H1 (cell line): Measurements from ENCODE around the gene PRR7. TPM values are rescaled to one million over a fixed set of nuclear protein-coding genes. Genes with fewer than 3 reads are reported as not detected.

Experiments
- CTCF ChIA-PET: fragments of 300-600 bp; sonication (Branson Sonifier 250); formaldehyde crosslinking; loops from one replicate; lab custom pipeline; 2021; ENCODE audit not compliant: partially characterized antibody; lab: Charles Lee
- POLR2A ChIA-PET: fragments of 300-600 bp; sonication (Branson Sonifier 250); formaldehyde crosslinking; loops from one replicate; lab custom pipeline; 2021; ENCODE audit warnings: inconsistent platforms; ENCODE audit not compliant: partially characterized antibody; lab: Charles Lee
- DNase-seq, 2 experiments: peaks; one replicate each; pipeline versions ENCODE4 v3.0.0 to v3.0.0-alpha.2; 2010 to 2022; ENCODE audit warnings: low spot score in 2 of 2, low read depth in 1 of 2, mixed read lengths in 1 of 2
- FAIRE-seq: peaks from 2 replicates; lab custom pipeline; 2011; peaks lifted over from hg19 to GRCh38; lab: Jason Lieb, UNC
- H2AFZ ChIP-seq: 2 replicates; pipeline ENCODE4 v1.8.1; 2012; ENCODE audit warnings: low read length, inconsistent platforms
- H2AK5ac ChIP-seq: 2 replicates; pipeline ENCODE4 v1.6.1; 2013; ENCODE audit warnings: low read depth, low read length
- H2BK120ac ChIP-seq: replicated peaks from 2 replicates; pipeline ENCODE3; 2013; ENCODE audit warnings: low read depth, low read length, inconsistent platforms
- H2BK12ac ChIP-seq: 2 replicates; pipeline ENCODE4 v1.6.1; 2013; ENCODE audit warnings: low read depth, low read length
- H2BK15ac ChIP-seq: 2 replicates; pipeline ENCODE4 v1.6.1; 2013; ENCODE audit warnings: low read length
- H2BK20ac ChIP-seq: 2 replicates; pipeline ENCODE4 v1.6.1; 2013; ENCODE audit warnings: low read length
- H2BK5ac ChIP-seq: 2 replicates; pipeline ENCODE4 v1.6.1; 2013; ENCODE audit warnings: low read depth, low read length
- H3K14ac ChIP-seq: 2 replicates; pipeline ENCODE4 v1.6.1; 2013; ENCODE audit warnings: inconsistent platforms; ENCODE audit not compliant: insufficient read length
- H3K18ac ChIP-seq: 2 replicates; pipeline ENCODE4 v1.6.1; 2013; ENCODE audit warnings: low read length; ENCODE audit errors: extremely low read depth
- H3K23ac ChIP-seq: 2 replicates; pipeline ENCODE4 v1.6.1; 2013; ENCODE audit warnings: inconsistent platforms; ENCODE audit not compliant: insufficient read length
- H3K23me2 ChIP-seq: 2 replicates; pipeline ENCODE4 v1.6.1; 2013; ENCODE audit warnings: low read depth, low read length
- H3K27ac ChIP-seq: 2 replicates; pipeline ENCODE4 v1.6.1; 2011; ENCODE audit warnings: low read depth, low read length, inconsistent platforms
- H3K27me3 ChIP-seq, 4 experiments: replicated peaks in 1 of 4; 1 replicate in 1 of 4; 2 replicates in 3 of 4; pipeline versions ENCODE4 v1.6.1 to v1.8.1; 2011 to 2013; ENCODE audit warnings: low read length in 3 of 4, mild to moderate bottlenecking in 3 of 4, inconsistent platforms in 2 of 4, mixed read lengths in 2 of 4, moderate library complexity in 1 of 4; ENCODE audit not compliant: control insufficient read depth in 3 of 4, insufficient read depth in 3 of 4; ENCODE audit errors: extremely low read depth in 1 of 4
- H3K36me3 ChIP-seq, 4 experiments: 2 replicates each; pipeline versions ENCODE4 v1.6.1 to v1.8.1; 2011 to 2013; ENCODE audit warnings: mild to moderate bottlenecking in 4 of 4, low read length in 3 of 4, moderate library complexity in 2 of 4, control low read depth in 1 of 4, inconsistent platforms in 1 of 4; ENCODE audit not compliant: insufficient read depth in 4 of 4, control insufficient read depth in 2 of 4
- H3K4ac ChIP-seq: replicated peaks from 2 replicates; pipeline ENCODE3; 2013; ENCODE audit warnings: low read length, low read depth, mixed read lengths, inconsistent platforms; ENCODE audit not compliant: insufficient read length
- H3K4me1 ChIP-seq, 4 experiments: replicated peaks in 1 of 4; 1 replicate in 1 of 4; 2 replicates in 3 of 4; pipeline versions ENCODE4 v1.6.1 to v1.8.1; 2011 to 2013; ENCODE audit warnings: low read length in 3 of 4, inconsistent platforms in 2 of 4, mixed read lengths in 1 of 4; ENCODE audit not compliant: insufficient read depth in 4 of 4, control insufficient read depth in 3 of 4
- H3K4me2 ChIP-seq, 2 experiments: 2 replicates each; pipeline versions ENCODE4 v1.6.1 to v1.8.1; 2011 to 2013; ENCODE audit warnings: low read depth in 2 of 2, low read length in 2 of 2, control low read depth in 1 of 2, inconsistent platforms in 1 of 2, mild to moderate bottlenecking in 1 of 2; ENCODE audit not compliant: insufficient read depth in 1 of 2
- H3K4me3 ChIP-seq, 4 experiments: fragments of 200-600, 300-600 bp in 1 of 4; sonication (generic), shearing (Covaris generic), sonication (Bioruptor Twin) in 1 of 4; 2 replicates each; pipeline versions ENCODE4 v1.5.1 to v1.8.1; 2011 to 2016; ENCODE audit warnings: low read length in 4 of 4, low read depth in 3 of 4, control low read depth in 2 of 4, inconsistent platforms in 2 of 4, mild to moderate bottlenecking in 2 of 4, mixed read lengths in 1 of 4, moderate library complexity in 1 of 4; ENCODE audit not compliant: insufficient read depth in 2 of 4; ENCODE audit errors: extremely low read depth in 1 of 4
- H3K56ac ChIP-seq: replicated peaks from 2 replicates; pipeline ENCODE3; 2013; ENCODE audit warnings: low read depth, mild to moderate bottlenecking, mixed read lengths, low read length, inconsistent platforms; ENCODE audit not compliant: insufficient read length
- H3K79me1 ChIP-seq: 2 replicates; pipeline ENCODE4 v1.6.1; 2013; ENCODE audit warnings: low read depth, low read length, control low read depth
- H3K79me2 ChIP-seq, 2 experiments: 2 replicates each; pipeline versions ENCODE4 v1.6.1 to v1.8.1; 2012 to 2013; ENCODE audit warnings: low read length in 2 of 2, mild to moderate bottlenecking in 2 of 2, inconsistent platforms in 1 of 2; ENCODE audit not compliant: insufficient read depth in 2 of 2, control insufficient read depth in 1 of 2
- H3K9ac ChIP-seq, 4 experiments: replicated peaks in 1 of 4; 1 replicate in 1 of 4; 2 replicates in 3 of 4; pipeline versions ENCODE4 v1.6.1 to v1.8.1; 2011 to 2013; ENCODE audit warnings: low read depth in 3 of 4, low read length in 3 of 4, control low read depth in 2 of 4, mild to moderate bottlenecking in 2 of 4, moderate library complexity in 2 of 4, inconsistent platforms in 1 of 4; ENCODE audit errors: extremely low read depth in 1 of 4
- H3K9me3 ChIP-seq, 2 experiments: 2 replicates each; pipeline versions ENCODE4 v1.6.1 to v1.8.1; 2012 to 2013; ENCODE audit warnings: mild to moderate bottlenecking in 2 of 2, moderate library complexity in 2 of 2, control low read depth in 1 of 2, inconsistent platforms in 1 of 2, low read depth in 1 of 2, low read length in 1 of 2, mixed read lengths in 1 of 2; ENCODE audit not compliant: insufficient read depth in 2 of 2
- H4K20me1 ChIP-seq, 2 experiments: replicated peaks in 1 of 2; 2 replicates each; pipeline versions ENCODE3 to v1.8.1; 2011 to 2013; ENCODE audit warnings: inconsistent platforms in 2 of 2, low read length in 2 of 2, mild to moderate bottlenecking in 1 of 2; ENCODE audit not compliant: insufficient read depth in 2 of 2, control insufficient read depth in 1 of 2
- H4K5ac ChIP-seq: 2 replicates; pipeline ENCODE4 v1.6.1; 2013; ENCODE audit warnings: low read length, low read depth, mixed read lengths, inconsistent platforms; ENCODE audit not compliant: insufficient read length
- H4K8ac ChIP-seq: 2 replicates; pipeline ENCODE4 v1.8.0; 2013; ENCODE audit warnings: mild to moderate bottlenecking, moderate library complexity, low read length, inconsistent platforms; ENCODE audit not compliant: insufficient read depth; ENCODE audit errors: extremely low read depth
- H4K91ac ChIP-seq: replicated peaks from 2 replicates; pipeline ENCODE3; 2013; ENCODE audit warnings: low read length, mixed read lengths, inconsistent platforms; ENCODE audit not compliant: insufficient read length
- ATF3 ChIP-seq: IDR thresholded peaks from 2 replicates; pipeline ENCODE4 v1.6.1; 2011; ENCODE audit warnings: low read depth, mild to moderate bottlenecking, low read length; ENCODE audit not compliant: insufficient read depth
- CBX5 ChIP-seq: fragments of 300-800, 300-1000 bp; sonication (generic); IDR thresholded peaks from 2 replicates; pipeline ENCODE4 v1.7.1; 2016; ENCODE audit warnings: antibody characterized with exemption, low read length, low read depth
- CREB1 ChIP-seq: IDR thresholded peaks from 2 replicates; pipeline ENCODE4 v1.6.1; 2012; ENCODE audit warnings: inconsistent platforms
- EZH2 ChIP-seq: fragments of 200-600 bp; sonication (generic); IDR thresholded peaks from 2 replicates; pipeline ENCODE4 v1.7.1; 2012; ENCODE audit warnings: low read depth, mild to moderate bottlenecking, moderate library complexity, low read length, inconsistent platforms; ENCODE audit not compliant: severe bottlenecking
- HDAC2 ChIP-seq, 2 experiments: fragments of 300-600 bp in 1 of 2; sonication (generic) in 1 of 2; IDR thresholded peaks; 2 replicates each; pipeline ENCODE4 v1.6.1; 2011 to 2012; ENCODE audit warnings: low read depth in 2 of 2, low read length in 2 of 2, mild to moderate bottlenecking in 2 of 2, moderate library complexity in 2 of 2, borderline replicate concordance in 1 of 2, inconsistent platforms in 1 of 2
- POLR2A ChIP-seq, 2 experiments: IDR thresholded peaks; 1 replicate in 1 of 2; 2 replicates in 1 of 2; pipeline ENCODE4 v1.6.1; 2011; ENCODE audit warnings: low read depth in 2 of 2, low read length in 2 of 2, mild to moderate bottlenecking in 2 of 2; ENCODE audit errors: control extremely low read depth in 1 of 2
- POU5F1 ChIP-seq: IDR thresholded peaks from 2 replicates; pipeline ENCODE4 v1.6.1; 2011; ENCODE audit warnings: low read depth, mild to moderate bottlenecking, low read length, moderate library complexity
- TAF7 ChIP-seq: optimal IDR thresholded peaks from 2 replicates; pipeline ENCODE3; 2011; ENCODE audit warnings: low read depth, mild to moderate bottlenecking, inconsistent platforms, low read length, moderate library complexity, borderline replicate concordance
- YY1 ChIP-seq: IDR thresholded peaks from 2 replicates; pipeline ENCODE4 v1.6.1; 2011; ENCODE audit warnings: low read depth, mild to moderate bottlenecking, low read length
- WGBS, 2 experiments: shearing (Covaris generic) in 1 of 2; methylation state at CpG; one replicate each; pipeline versions ENCODE4 v1.1.6 to v1.1.7; 2013 to 2015; ENCODE audit warnings: low lambda C conversion rate in 2 of 2, mixed read lengths in 2 of 2, inconsistent platforms in 1 of 2, low coverage in 1 of 2, missing lambda C conversion rate in 1 of 2; ENCODE audit not compliant: insufficient replicate concordance in 2 of 2, insufficient coverage in 1 of 2, insufficient read length in 1 of 2; ENCODE audit errors: extremely low coverage in 1 of 2, missing lambda C conversion rate in 1 of 2; 5-methylcytosine and 5-hydroxymethylcytosine counted together
- polyA plus RNA-seq, 7 experiments: library from polyadenylated mRNA; depleted of rRNA in 3 of 7; stranded (reverse) in 5 of 7; unstranded in 2 of 7; fragments of >200 nt in 5 of 7; fragments of 200-250 nt in 2 of 7; gene quantifications; 1 replicate in 5 of 7; 2 replicates in 1 of 7; 4 replicates in 1 of 7; pipeline versions ENCODE4 v1.2.1 to v1.2.3, GENCODE V29; 2011 to 2013; ENCODE audit warnings: missing spikeins in 2 of 7, mixed read lengths in 2 of 7
- total RNA-seq: library from RNA; stranded (reverse); fragmentation: NEBNext Ultra II Directional; extraction: Animal tissue kit (Norgen Biotek cat#: 25700); gene quantifications from 2 replicates; pipeline ENCODE4 v1.2.1, GENCODE V29; 2021
- TF ChIP-seq, protein P1 (sequence below): IDR thresholded peaks from 2 replicates; pipeline ENCODE4 v1.6.1; 2012; ENCODE audit warnings: inconsistent platforms

The PRR7 gene
- total and polyA plus RNA-seq, 2 of the 8 experiments (the other 6 are each of a cell fraction or from before 2014, with no cell fraction given), result 8.0 to 11.8 TPM

DNA sequence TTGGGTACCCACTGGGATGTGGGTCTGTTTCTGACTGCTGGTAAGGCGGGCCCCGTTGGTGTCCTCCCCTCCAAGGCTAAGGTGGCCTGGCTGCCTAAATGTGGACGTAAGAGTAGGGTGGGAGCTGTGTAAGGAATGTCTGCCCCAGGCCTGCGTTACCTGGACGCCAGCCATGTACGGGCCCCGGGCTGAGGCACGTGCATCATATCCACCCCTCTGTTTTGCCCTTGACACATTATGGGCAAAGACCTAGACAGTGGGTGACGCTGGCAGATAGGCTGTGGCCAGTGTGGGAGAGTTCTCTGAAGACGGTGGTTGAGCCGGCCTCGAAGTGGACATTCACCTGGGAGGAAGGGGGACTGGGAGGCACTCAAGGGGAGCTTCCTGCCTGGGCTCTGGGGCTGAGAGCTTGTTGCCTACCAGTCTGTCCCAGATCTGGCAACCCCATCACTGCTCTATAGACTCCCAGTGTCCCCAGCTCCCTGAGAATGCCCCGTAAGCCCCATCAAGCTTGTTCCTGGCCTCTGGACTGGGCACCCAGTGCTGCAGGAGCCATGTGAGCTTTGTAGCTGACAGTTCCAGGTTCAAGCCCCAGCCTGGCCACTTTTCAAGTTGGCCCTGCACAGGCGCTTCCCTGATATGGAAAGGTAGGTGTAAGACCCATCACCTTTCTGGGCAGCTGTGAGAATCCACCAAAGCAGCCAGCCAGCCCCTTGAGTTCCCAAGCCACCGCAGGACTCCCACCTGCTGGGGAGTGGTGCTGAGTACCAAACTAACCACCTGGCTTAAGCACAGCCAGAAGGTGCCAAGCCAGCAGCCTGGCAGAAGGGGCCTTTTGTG is 3.2 kb upstream of the PRR7 start:
- no peak overlapping the region for H2AK5ac ChIP-seq
- no peak overlapping the region for H4K5ac ChIP-seq
- 90% methylated on average over 14 of the region's 15 CpGs; no CpG with 5 or more reads in 1 of the 2 experiments for WGBS, 2 experiments
- no peak overlapping the region for H3K18ac ChIP-seq
- no peak for DNase-seq
- no peak for FAIRE-seq
- H2BK12ac ChIP-seq, result no peak overlapping the region
- no peak overlapping the region for H3K4me2 ChIP-seq
- no peak overlapping the region for H2BK15ac ChIP-seq
- CTCF ChIA-PET, result interaction anchor here (1.1 to 23.6 kb wide), 12 partner anchors 10 to 135 kb away, joined by 3 to 430 read pairs (median 15); partner anchors contain the start of genes F12, GRK6, PFN3 and SLC34A1
- H3K79me1 ChIP-seq, result no peaks in the 10 kb centered on the region; the same call in 1 of the 2 replicates
- H4K8ac ChIP-seq, result peak overlapping the region; percentile 57; the same call in 1 of the 2 replicates
- H3K14ac ChIP-seq, result no peak overlapping the region
- no peak overlapping the region for H4K91ac ChIP-seq
- no peak overlapping the region for H3K4ac ChIP-seq
- H2BK20ac ChIP-seq, result no peak overlapping the region
- no peak for TF ChIP-seq CREB1
- TF ChIP-seq POLR2A (IDR thresholded peaks at IDR 0.05; ENCODE audit: control extremely low read depth in 1 of 2, low read depth in 2 of 2, low read length in 2 of 2), result no peak; a peak in 1 of 3 replicates
- TF ChIP-seq, protein P1, sequence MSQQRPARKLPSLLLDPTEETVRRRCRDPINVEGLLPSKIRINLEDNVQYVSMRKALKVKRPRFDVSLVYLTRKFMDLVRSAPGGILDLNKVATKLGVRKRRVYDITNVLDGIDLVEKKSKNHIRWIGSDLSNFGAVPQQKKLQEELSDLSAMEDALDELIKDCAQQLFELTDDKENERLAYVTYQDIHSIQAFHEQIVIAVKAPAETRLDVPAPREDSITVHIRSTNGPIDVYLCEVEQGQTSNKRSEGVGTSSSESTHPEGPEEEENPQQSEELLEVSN, result no peak
- TF ChIP-seq CBX5, result no peak
- TF ChIP-seq EZH2, result no peak
- no peak for TF ChIP-seq YY1
- no peak for TF ChIP-seq POU5F1
- no peak for TF ChIP-seq ATF3
- no peak for TF ChIP-seq HDAC2 (IDR thresholded peaks at IDR 0.05; ENCODE audit: borderline replicate concordance in 1 of 2, low read depth in 2 of 2, low read length in 2 of 2)
- no peak for TF ChIP-seq TAF7
- peaks cover 9% of the 10 kb centered on the region for H3K23me2 ChIP-seq
- no peaks in the 10 kb centered on the region for H3K9me3 ChIP-seq
- H3K9ac ChIP-seq, result no peak overlapping the region
- no peak overlapping the region for H2AFZ ChIP-seq
- H4K20me1 ChIP-seq, result peaks cover 0 to 9% of the 10 kb centered on the region in 2 experiments
- H3K27me3 ChIP-seq, result peaks cover 0 to 11% (median 3%) of the 10 kb centered on the region in 4 experiments; a peak in 5 of 7 replicates
- no peak overlapping the region for H2BK5ac ChIP-seq
- H3K4me3 ChIP-seq, result no peak overlapping the region
- POLR2A ChIA-PET, result interaction anchor here (0.7 to 67.5 kb wide), 12 partner anchors 20 to 136 kb away, joined by 3 to 3349 read pairs (median 5); partner anchors contain the start of genes DBN1, DOK3, GRK6 and PDLIM7
- H3K27ac ChIP-seq, result peak overlapping the region; percentile 25; the same call in 1 of the 2 replicates
- H3K23ac ChIP-seq, result no peak overlapping the region
- H3K79me2 ChIP-seq, result no peaks in the 10 kb centered on the region
- no peak overlapping the region for H2BK120ac ChIP-seq
- H3K56ac ChIP-seq, result no peak overlapping the region
- H3K4me1 ChIP-seq, result peaks cover 0 to 28% (median 14%) of the 10 kb centered on the region in 4 experiments; a peak in 6 of 7 replicates
- H3K36me3 ChIP-seq, result peaks cover 2 to 7% (median 5%) of the 10 kb centered on the region in 4 experiments; a peak in 3 of 8 replicates
